K562 (cell line): ENCODE data around the gene KATNB1. TPM values are rescaled to one million over a fixed set of nuclear protein-coding genes. Genes with fewer than 3 reads are reported as not detected.

ENCODE experiments used
- ATAC-seq: fragments of 200-7000 bp; cut with Tn5 transposase; 3 replicates; pipeline ENCODE4 v1.9.1; 2020; ENCODE audit warnings: moderate library complexity
- BruUV-seq: library from RNA; stranded (reverse); fragments of 400-500 nt; replicated peaks from 2 replicates; lab custom pipeline; 2021; lab: Mats Ljungman, UMichigan
- CTCF ChIA-PET: fragments of 300-600 bp; formaldehyde crosslinking; extraction: SDS; loops from one replicate; lab custom pipeline; 2021; ENCODE audit warnings: low intra/inter-chr PET ratio; lab: Yijun Ruan, JAX
- POLR2A ChIA-PET: fragments of 300-600, 350-650 bp; sonication (Branson Sonifier 250); formaldehyde crosslinking; extraction: SDS; loops from one replicate; lab custom pipeline; 2021; ENCODE audit warnings: antibody characterized with exemption, inconsistent platforms; lab: Yijun Ruan, JAX
- DNase-seq, 4 experiments: peaks; one replicate each; pipeline versions ENCODE4 v3.0.0 to v3.0.0-alpha.2; 2011 to 2018; ENCODE audit warnings: low spot score in 3 of 4, mixed read lengths in 3 of 4; ENCODE audit errors: extremely low read depth in 1 of 4
- FAIRE-seq: peaks from 2 replicates; lab custom pipeline; 2011; peaks lifted over from hg19 to GRCh38; lab: Jason Lieb, UNC
- H2AFZ ChIP-seq: 2 replicates; pipeline ENCODE4 v1.6.0; 2011; ENCODE audit warnings: low read depth, low read length, control low read depth, inconsistent platforms
- H3K27ac ChIP-seq: fragments of 200-600 bp; 3 replicates; pipeline ENCODE4 v1.8.0; 2011; ENCODE audit warnings: low read depth, mild to moderate bottlenecking, control low read depth, inconsistent platforms, low read length, moderate library complexity, mixed read lengths; ENCODE audit errors: extremely low read depth
- H3K27me3 ChIP-seq, 2 experiments: fragments of 300-600 bp in 1 of 2; 2 replicates in 1 of 2; 3 replicates in 1 of 2; pipeline versions ENCODE4 v1.6.0 to v1.8.0; 2011; ENCODE audit warnings: inconsistent platforms in 2 of 2, low read length in 2 of 2, mild to moderate bottlenecking in 1 of 2, mixed read lengths in 1 of 2, moderate library complexity in 1 of 2; ENCODE audit not compliant: control insufficient read depth in 2 of 2, insufficient read depth in 2 of 2
- H3K36me3 ChIP-seq: fragments of 300-600 bp; 3 replicates; pipeline ENCODE4 v1.8.0; 2011; ENCODE audit warnings: mild to moderate bottlenecking, low read length, inconsistent platforms; ENCODE audit not compliant: control insufficient read depth, insufficient read depth
- H3K4me1 ChIP-seq, 2 experiments: fragments of 200-600 bp in 1 of 2; replicated peaks in 1 of 2; 2 replicates in 1 of 2; 3 replicates in 1 of 2; pipeline versions ENCODE4 v1.5.1 to v1.8.0; 2011; ENCODE audit warnings: inconsistent platforms in 2 of 2, low read length in 2 of 2, mild to moderate bottlenecking in 1 of 2, mixed read lengths in 1 of 2, moderate library complexity in 1 of 2; ENCODE audit not compliant: control insufficient read depth in 2 of 2, insufficient read depth in 2 of 2
- H3K4me2 ChIP-seq: 2 replicates; pipeline ENCODE4 v1.6.1; 2011; ENCODE audit warnings: low read length, control low read depth, inconsistent platforms, mixed read lengths; ENCODE audit not compliant: insufficient read depth
- H3K4me3 ChIP-seq: fragments of 200-600 bp; sonication (generic), shearing (Covaris generic); 2 replicates; pipeline ENCODE4 v1.5.1; 2016; ENCODE audit warnings: control low read depth, inconsistent platforms
- H3K79me2 ChIP-seq: fragments of 200-600 bp; 3 replicates; pipeline ENCODE4 v1.8.0; 2011; ENCODE audit warnings: low read length, inconsistent platforms; ENCODE audit not compliant: control insufficient read depth, insufficient read depth
- H3K9ac ChIP-seq, 2 experiments: 2 replicates each; pipeline versions ENCODE4 v1.6.0 to v1.6.1; 2011; ENCODE audit warnings: low read depth in 2 of 2, low read length in 2 of 2, control low read depth in 1 of 2, inconsistent platforms in 1 of 2, mild to moderate bottlenecking in 1 of 2, mixed read lengths in 1 of 2; ENCODE audit not compliant: insufficient read depth in 1 of 2
- H3K9me1 ChIP-seq: one replicate; pipeline ENCODE4 v1.6.0; 2011; ENCODE audit warnings: inconsistent platforms, mild to moderate bottlenecking, low read length, moderate library complexity; ENCODE audit not compliant: control insufficient read depth, insufficient read depth
- H3K9me3 ChIP-seq: replicated peaks from 2 replicates; pipeline ENCODE4 v1.5.1; 2011; ENCODE audit warnings: low read depth, low read length, inconsistent platforms; ENCODE audit not compliant: control insufficient read depth, insufficient read depth
- H4K20me1 ChIP-seq: replicated peaks from 2 replicates; pipeline ENCODE4 v1.6.1; 2011; ENCODE audit warnings: low read length, inconsistent platforms, mixed read lengths; ENCODE audit not compliant: control insufficient read depth, insufficient read depth
- CBX5 ChIP-seq: IDR thresholded peaks from 2 replicates; pipeline ENCODE4 v1.6.1; 2014; ENCODE audit warnings: low read depth, borderline replicate concordance
- ETV1 ChIP-seq: fragments of 450-650 bp; conservative IDR thresholded peaks from 2 replicates; pipeline ENCODE4 v1.6.1; 2016; ENCODE audit warnings: missing genetic modification characterization, control low read depth, low read depth, missing compliant biosample characterization
- RCOR1 ChIP-seq, 2 experiments: IDR thresholded peaks; 2 replicates each; pipeline ENCODE4 v1.6.1; 2012; ENCODE audit warnings: low read depth in 2 of 2, low read length in 2 of 2, borderline replicate concordance in 1 of 2, improper control_type of control experiment in 1 of 2
- SRSF7 ChIP-seq: fragments of 200-400 bp; formaldehyde crosslinking; optimal IDR thresholded peaks from 2 replicates; pipeline ENCODE3; 2017; ENCODE audit warnings: mild to moderate bottlenecking, low read depth, low read length
- TAF1 ChIP-seq: IDR thresholded peaks from 2 replicates; pipeline ENCODE4 v1.6.1; 2011; ENCODE audit warnings: mild to moderate bottlenecking, low read length, moderate library complexity; ENCODE audit not compliant: insufficient read depth, control insufficient read depth, severe bottlenecking; ENCODE audit errors: extremely low read depth
- ZNF311 ChIP-seq: fragments of 250-450 bp; sonication (Bioruptor Pico); IDR thresholded peaks from 2 replicates; pipeline ENCODE4 v1.4.0; 2020; ENCODE audit warnings: mild to moderate bottlenecking, moderate library complexity
- ZNF75A ChIP-seq: fragments of 450-650 bp; formaldehyde crosslinking; IDR thresholded peaks from 2 replicates; pipeline ENCODE4 v1.4.0; 2020; ENCODE audit warnings: mild to moderate bottlenecking
- WGBS: fragments of 100-300 bp; shearing (Covaris generic); methylation state at CpG from one replicate; pipeline ENCODE4 v1.1.6; 2016; ENCODE audit warnings: low coverage, mixed read lengths; ENCODE audit not compliant: insufficient coverage; ENCODE audit errors: missing lambda C conversion rate; 5-methylcytosine and 5-hydroxymethylcytosine counted together
- in situ Hi-C: fragments of 300-500 bp; cut with MboI; formaldehyde crosslinking; loops from 4 replicates; pipeline ENCODE4 v1.15.0; 2018; ENCODE audit warnings: inconsistent platforms, mixed read lengths
- intact Hi-C: fragments of 100-400 bp; cut with micrococcal nuclease; formaldehyde crosslinking; loops from 2 replicates; pipeline ENCODE4 v1.14.2; 2022
- polyA plus RNA-seq, 8 experiments: library from polyadenylated mRNA; depleted of rRNA in 4 of 8; stranded (reverse) in 5 of 8; unstranded in 3 of 8; fragments of >200 nt; fragmentation: Nextera tagmentation in 2 of 8; fragmentation: Illumina TruSeq in 1 of 8; extraction: Ambion mirVana in 2 of 8; extraction: Trizol in 1 of 8; gene quantifications; 2 replicates each; pipeline versions ENCODE4 v1.2.1 to v1.2.3, GENCODE V29; 2011 to 2014; ENCODE audit warnings: inconsistent platforms in 1 of 8, missing spikeins in 1 of 8
- total RNA-seq, 7 experiments: library from RNA; depleted of rRNA in 6 of 7; stranded (reverse); fragments of >200 nt in 6 of 7; fragmentation: Illumina TruSeq in 2 of 7; extraction: Trizol in 2 of 7; gene quantifications; 2 replicates each; pipeline versions ENCODE4 v1.2.1 to v1.2.3, GENCODE V29; 2011 to 2021; ENCODE audit warnings: low replicate concordance in 1 of 7
- TF ChIP-seq, protein P1 (sequence below): sonication (generic); formaldehyde crosslinking; IDR thresholded peaks from 2 replicates; pipeline ENCODE4 v1.8.0; 2023; ENCODE audit warnings: missing genetic modification reagents, mild to moderate bottlenecking, borderline replicate concordance

Gene KATNB1
- total and polyA plus RNA-seq, 9 of the 15 experiments (the other 6 are each of a cell fraction or from before 2014, with no cell fraction given): 1.2 to 52.6 (median 21.9) TPM

DNA sequence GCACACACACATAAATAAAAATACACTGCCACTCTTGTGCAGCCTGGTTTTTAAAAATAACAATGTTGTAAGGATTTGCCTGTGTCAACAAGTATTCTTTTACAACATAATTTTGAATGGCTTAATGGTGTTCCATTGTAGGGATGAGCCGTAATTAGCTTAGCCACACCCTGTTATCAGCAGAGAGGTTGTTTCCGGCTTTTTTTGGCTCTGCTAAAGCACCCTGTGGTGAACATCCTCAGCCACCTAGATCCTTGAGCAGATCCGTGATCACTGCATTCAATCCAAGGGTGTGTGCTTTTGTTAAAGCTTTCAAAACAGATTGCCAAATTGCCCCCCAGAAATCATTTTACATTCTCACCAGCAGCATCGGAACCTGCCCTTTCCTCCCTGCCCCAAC, 7.0 kb downstream of the KATNB1 start:
- BruUV-seq: no TSS peak
- peak in 2 of 4 experiments; percentile 39 to 41 for DNase-seq
- H3K4me3 ChIP-seq: no peak overlapping the region
- intact Hi-C loops: no loop called here
- no peaks in the 10 kb centered on the region for H4K20me1 ChIP-seq
- H3K4me1 ChIP-seq: peaks cover 10 to 32% of the 10 kb centered on the region in 2 experiments
- H2AFZ ChIP-seq: no peak overlapping the region
- CTCF ChIA-PET: no interaction called here
- H3K36me3 ChIP-seq: peaks cover 32% of the 10 kb centered on the region; the same call in 2 of the 3 replicates
- no peaks in the 10 kb centered on the region for H3K27me3 ChIP-seq
- in situ Hi-C loops: no loop called here
- no peak overlapping the region for H3K9ac ChIP-seq
- H3K27ac ChIP-seq: no peak overlapping the region
- no peaks in the 10 kb centered on the region for H3K9me1 ChIP-seq
- no peaks in the 10 kb centered on the region for H3K79me2 ChIP-seq
- peak overlapping the region; percentile 15; the same call in 1 of the 2 replicates for H3K4me2 ChIP-seq
- H3K9me3 ChIP-seq: no peaks in the 10 kb centered on the region
- peak; percentile 58 for FAIRE-seq
- WGBS: 40% methylated on average over 4 of the region's 4 CpGs
- POLR2A ChIA-PET: interaction anchor here (0.6 to 0.8 kb wide), 3 partner anchors 38 to 87 kb away, joined by 3 read pairs; no protein-coding TSS in a partner anchor
- ATAC-seq: peak; percentile 73
- TF ChIP-seq, protein P1, sequence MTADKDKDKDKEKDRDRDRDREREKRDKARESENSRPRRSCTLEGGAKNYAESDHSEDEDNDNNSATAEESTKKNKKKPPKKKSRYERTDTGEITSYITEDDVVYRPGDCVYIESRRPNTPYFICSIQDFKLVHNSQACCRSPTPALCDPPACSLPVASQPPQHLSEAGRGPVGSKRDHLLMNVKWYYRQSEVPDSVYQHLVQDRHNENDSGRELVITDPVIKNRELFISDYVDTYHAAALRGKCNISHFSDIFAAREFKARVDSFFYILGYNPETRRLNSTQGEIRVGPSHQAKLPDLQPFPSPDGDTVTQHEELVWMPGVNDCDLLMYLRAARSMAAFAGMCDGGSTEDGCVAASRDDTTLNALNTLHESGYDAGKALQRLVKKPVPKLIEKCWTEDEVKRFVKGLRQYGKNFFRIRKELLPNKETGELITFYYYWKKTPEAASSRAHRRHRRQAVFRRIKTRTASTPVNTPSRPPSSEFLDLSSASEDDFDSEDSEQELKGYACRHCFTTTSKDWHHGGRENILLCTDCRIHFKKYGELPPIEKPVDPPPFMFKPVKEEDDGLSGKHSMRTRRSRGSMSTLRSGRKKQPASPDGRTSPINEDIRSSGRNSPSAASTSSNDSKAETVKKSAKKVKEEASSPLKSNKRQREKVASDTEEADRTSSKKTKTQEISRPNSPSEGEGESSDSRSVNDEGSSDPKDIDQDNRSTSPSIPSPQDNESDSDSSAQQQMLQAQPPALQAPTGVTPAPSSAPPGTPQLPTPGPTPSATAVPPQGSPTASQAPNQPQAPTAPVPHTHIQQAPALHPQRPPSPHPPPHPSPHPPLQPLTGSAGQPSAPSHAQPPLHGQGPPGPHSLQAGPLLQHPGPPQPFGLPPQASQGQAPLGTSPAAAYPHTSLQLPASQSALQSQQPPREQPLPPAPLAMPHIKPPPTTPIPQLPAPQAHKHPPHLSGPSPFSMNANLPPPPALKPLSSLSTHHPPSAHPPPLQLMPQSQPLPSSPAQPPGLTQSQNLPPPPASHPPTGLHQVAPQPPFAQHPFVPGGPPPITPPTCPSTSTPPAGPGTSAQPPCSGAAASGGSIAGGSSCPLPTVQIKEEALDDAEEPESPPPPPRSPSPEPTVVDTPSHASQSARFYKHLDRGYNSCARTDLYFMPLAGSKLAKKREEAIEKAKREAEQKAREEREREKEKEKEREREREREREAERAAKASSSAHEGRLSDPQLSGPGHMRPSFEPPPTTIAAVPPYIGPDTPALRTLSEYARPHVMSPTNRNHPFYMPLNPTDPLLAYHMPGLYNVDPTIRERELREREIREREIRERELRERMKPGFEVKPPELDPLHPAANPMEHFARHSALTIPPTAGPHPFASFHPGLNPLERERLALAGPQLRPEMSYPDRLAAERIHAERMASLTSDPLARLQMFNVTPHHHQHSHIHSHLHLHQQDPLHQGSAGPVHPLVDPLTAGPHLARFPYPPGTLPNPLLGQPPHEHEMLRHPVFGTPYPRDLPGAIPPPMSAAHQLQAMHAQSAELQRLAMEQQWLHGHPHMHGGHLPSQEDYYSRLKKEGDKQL (CRISPR knock-in tag): no peak
- TF ChIP-seq ZNF311 (no peak), ZNF75A (CRISPR knock-in tag) (no peak), ETV1 (peak; percentile 78), RCOR1 (IDR thresholded peaks at IDR 0.05; ENCODE audit: borderline replicate concordance in 1 of 2, low read depth in 2 of 2, low read length in 2 of 2) (0 out of 4 replicates have a peak, but pooled peaks of 1 of the 2 experiments have one; percentile 19), CBX5 (peak; percentile 14; the same call in 1 of the 2 replicates), SRSF7 (no peak), TAF1 (no peak)
